Tibial artery (tissue), 4 donors: ENCODE data around the gene PLA2G4B.

Source experiments
- DNase-seq, 2 donors: peaks; one replicate each; pipeline ENCODE4 v3.0.0-alpha.2; 2019
- H3K27ac ChIP-seq, 2 donors: fragments of 200-600 bp; sonication (generic) in 1 of 2; 1 replicate in 1 of 2; 2 replicates in 1 of 2; pipeline ENCODE4 v1.5.1; 2018 to 2019; ENCODE audit warnings: mild to moderate bottlenecking in 1 of 2
- H3K27me3 ChIP-seq, 2 donors: fragments of 200-600 bp; sonication (generic) in 1 of 2; one replicate each; pipeline versions ENCODE4 v1.5.1 to v1.6.0; 2016 to 2019
- H3K36me3 ChIP-seq, 3 donors: fragments of 200-600 bp; sonication (generic) in 2 of 3; one replicate each; pipeline ENCODE4 v1.5.1; 2016 to 2019; ENCODE audit warnings: mild to moderate bottlenecking in 2 of 3
- H3K4me1 ChIP-seq, 4 donors: fragments of 200-600 bp; sonication (generic) in 2 of 4; 1 replicate in 3 of 4; 2 replicates in 1 of 4; pipeline ENCODE4 v1.5.1; 2016 to 2019
- H3K4me3 ChIP-seq, 2 donors: fragments of 200-600 bp; sonication (generic) in 1 of 2; 1 replicate in 1 of 2; 2 replicates in 1 of 2; pipeline ENCODE4 v1.5.1; 2018 to 2019; ENCODE audit warnings: mild to moderate bottlenecking in 2 of 2
- H3K9me3 ChIP-seq, 3 donors: fragments of 200-600 bp; sonication (generic) in 1 of 3; one replicate each; pipeline ENCODE4 v1.5.1; 2016 to 2019
- CTCF ChIP-seq, 2 experiments: fragments of 200-600 bp in 1 of 2; fragments of 450-650 bp in 1 of 2; IDR thresholded peaks; one replicate each; pipeline ENCODE4 v1.5.1; 2017 to 2019; ENCODE audit warnings: antibody characterized with exemption in 2 of 2, mild to moderate bottlenecking in 1 of 2, moderate library complexity in 1 of 2
- intact Hi-C: fragments of 100-400 bp; cut with DNase I; formaldehyde crosslinking; loops from one replicate; pipeline ENCODE4 v1.15.0; 2023; ENCODE audit warnings: low total_unique reads

Gene PLA2G4B

GRCh38 chr15:41894251-41894790 is 55.7 kb downstream of the PLA2G4B start:
- peak overlapping the region; percentile 20 to 41 for H3K4me3 ChIP-seq
- intact Hi-C loops: no loop called here
- H3K27ac ChIP-seq: peak overlapping the region; percentile 51 to 66

GRCh38 chr15:41894791-41895463 is 56.3 kb downstream of the PLA2G4B start:
- no peaks in the 10 kb centered on the region for H3K9me3 ChIP-seq
- peak; percentile 79 to 83 for DNase-seq
- peaks cover 6 to 37% (median 9%) of the 10 kb centered on the region in 3 donors for H3K36me3 ChIP-seq
- H3K27me3 ChIP-seq: no peaks in the 10 kb centered on the region
- peaks cover 6 to 26% (median 16%) of the 10 kb centered on the region in 4 donors for H3K4me1 ChIP-seq
- peak overlapping the region; percentile 51 to 66 for H3K27ac ChIP-seq
- intact Hi-C loops: no loop called here
- peak overlapping the region; percentile 20 to 41 for H3K4me3 ChIP-seq
- peak in 1 of 2 experiments; percentile 12 for TF ChIP-seq CTCF (IDR thresholded peaks at IDR 0.05)

More at GRCh38 chr15:41894251-41894790, 55.7 kb downstream of the PLA2G4B start:
- Histone ChIP-seq H3K36me3 (peaks cover 0 to 31% (median 9%) of the 10 kb centered on the region in 3 donors), H3K9me3 (no peaks in the 10 kb centered on the region), H3K4me1 (peaks cover 6 to 26% (median 16%) of the 10 kb centered on the region in 4 donors), H3K27me3 (no peaks in the 10 kb centered on the region)
- DNase-seq: no peak
- no peak for TF ChIP-seq CTCF (IDR thresholded peaks at IDR 0.05)

- Histone ChIP-seq H3K27me3 (no peaks in the 10 kb centered on the region), H3K27ac (peak overlapping the region in 1 of 2 donors; percentile 66), H3K36me3 (peaks cover 11 to 42% (median 11%) of the 10 kb centered on the region in 3 donors), H3K4me1 (peaks cover 6 to 26% (median 16%) of the 10 kb centered on the region in 4 donors), H3K9me3 (no peaks in the 10 kb centered on the region), H3K4me3 (no peak overlapping the region)
- intact Hi-C loops: no loop called here
- no peak for TF ChIP-seq CTCF (IDR thresholded peaks at IDR 0.05)
- DNase-seq: no peak
Observed at GRCh38 chr15:41895491-41895890, 56.8 kb downstream of the PLA2G4B start.

- intact Hi-C loops: no loop called here
- no peak for DNase-seq
- no peak for TF ChIP-seq CTCF (IDR thresholded peaks at IDR 0.05)
- H3K9me3 ChIP-seq: no peaks in the 10 kb centered on the region
- H3K27ac ChIP-seq: no peak overlapping the region
- H3K4me3 ChIP-seq: no peak overlapping the region
- H3K4me1 ChIP-seq: peaks cover 6 to 26% (median 16%) of the 10 kb centered on the region in 4 donors
- no peaks in the 10 kb centered on the region for H3K27me3 ChIP-seq
- peaks cover 15 to 47% (median 16%) of the 10 kb centered on the region in 3 donors for H3K36me3 ChIP-seq
Observed at GRCh38 chr15:41895957-41896356, 57.3 kb downstream of the PLA2G4B start.

GRCh38 chr15:41896566-41896965 is 57.9 kb downstream of the PLA2G4B start:
- H3K27ac ChIP-seq: no peak overlapping the region
- no peak overlapping the region for H3K4me3 ChIP-seq
- H3K27me3 ChIP-seq: no peaks in the 10 kb centered on the region
- intact Hi-C loops: no loop called here
- DNase-seq: no peak
- no peaks in the 10 kb centered on the region for H3K9me3 ChIP-seq
- TF ChIP-seq CTCF (IDR thresholded peaks at IDR 0.05): no peak
- H3K4me1 ChIP-seq: peaks cover 6 to 26% (median 16%) of the 10 kb centered on the region in 4 donors
- peaks cover 16 to 53% (median 18%) of the 10 kb centered on the region in 3 donors for H3K36me3 ChIP-seq
